ENCODE results near the gene TENT5A.

The TENT5A gene

DNA sequence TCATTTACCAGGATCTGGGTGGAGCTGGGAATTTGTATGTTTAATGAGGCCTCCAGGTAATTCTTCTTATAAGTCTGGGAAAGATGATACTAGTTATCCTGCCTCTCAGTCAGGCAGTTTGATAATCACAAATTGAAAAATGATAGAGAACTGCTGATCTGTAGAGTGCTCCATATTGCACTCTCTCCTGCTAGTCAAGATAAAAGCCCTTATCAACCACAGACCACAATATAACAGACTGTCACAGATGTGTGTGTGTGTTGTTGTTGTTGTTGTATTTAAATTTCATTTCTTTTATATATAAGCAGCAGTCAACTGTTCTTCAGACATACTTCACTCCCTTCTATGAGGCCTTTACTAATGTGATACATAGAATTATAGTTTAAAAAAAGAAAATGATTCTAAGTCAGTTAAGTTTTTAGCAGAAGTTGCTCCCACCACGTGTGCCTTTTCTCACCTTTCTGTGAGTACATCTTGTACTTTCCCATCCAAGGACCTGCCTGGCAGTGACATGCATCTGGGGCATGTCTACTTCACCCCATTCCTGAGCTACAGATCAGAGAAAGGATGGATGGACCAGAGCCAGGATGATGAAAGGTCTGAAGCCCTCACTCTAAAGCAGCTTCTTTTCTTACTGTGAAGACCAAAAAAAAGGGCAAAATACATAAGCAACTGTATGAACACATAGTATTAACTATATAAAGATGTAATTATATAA is 29.8 kb downstream of the TENT5A start:
- H3K4me3 ChIP-seq (ENCODE audit: low read depth, low read length): no peak overlapping the region
- TF ChIP-seq, protein P1, sequence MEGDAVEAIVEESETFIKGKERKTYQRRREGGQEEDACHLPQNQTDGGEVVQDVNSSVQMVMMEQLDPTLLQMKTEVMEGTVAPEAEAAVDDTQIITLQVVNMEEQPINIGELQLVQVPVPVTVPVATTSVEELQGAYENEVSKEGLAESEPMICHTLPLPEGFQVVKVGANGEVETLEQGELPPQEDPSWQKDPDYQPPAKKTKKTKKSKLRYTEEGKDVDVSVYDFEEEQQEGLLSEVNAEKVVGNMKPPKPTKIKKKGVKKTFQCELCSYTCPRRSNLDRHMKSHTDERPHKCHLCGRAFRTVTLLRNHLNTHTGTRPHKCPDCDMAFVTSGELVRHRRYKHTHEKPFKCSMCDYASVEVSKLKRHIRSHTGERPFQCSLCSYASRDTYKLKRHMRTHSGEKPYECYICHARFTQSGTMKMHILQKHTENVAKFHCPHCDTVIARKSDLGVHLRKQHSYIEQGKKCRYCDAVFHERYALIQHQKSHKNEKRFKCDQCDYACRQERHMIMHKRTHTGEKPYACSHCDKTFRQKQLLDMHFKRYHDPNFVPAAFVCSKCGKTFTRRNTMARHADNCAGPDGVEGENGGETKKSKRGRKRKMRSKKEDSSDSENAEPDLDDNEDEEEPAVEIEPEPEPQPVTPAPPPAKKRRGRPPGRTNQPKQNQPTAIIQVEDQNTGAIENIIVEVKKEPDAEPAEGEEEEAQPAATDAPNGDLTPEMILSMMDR (IDR thresholded peaks at IDR 0.05; ENCODE audit: borderline replicate concordance, insufficient read depth, low read depth, low read length): no peak

DNA sequence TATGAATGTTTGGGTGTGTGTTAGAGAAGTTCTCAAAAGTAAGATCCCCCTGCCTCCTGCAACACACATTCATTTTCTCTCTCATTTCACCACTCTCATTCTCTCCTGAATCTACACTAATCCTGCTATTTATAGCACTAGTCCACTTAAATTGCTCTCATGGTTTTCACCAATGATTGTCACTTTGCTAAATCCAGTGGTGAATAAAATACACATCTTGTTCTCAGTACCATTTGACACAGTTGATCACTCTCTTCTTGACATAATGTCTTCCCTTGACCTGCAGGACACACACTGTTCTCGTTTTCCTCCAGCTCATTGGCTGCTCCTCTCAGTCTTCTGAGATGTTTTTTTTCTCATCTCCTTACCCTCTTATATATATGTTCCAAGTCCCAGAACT is 32.1 kb downstream of the TENT5A start:
- TF ChIP-seq, protein P1 (IDR thresholded peaks at IDR 0.05; ENCODE audit: borderline replicate concordance, insufficient read depth, low read depth, low read length): no peak
- no peak overlapping the region for H3K4me3 ChIP-seq (ENCODE audit: low read depth, low read length)

DNA sequence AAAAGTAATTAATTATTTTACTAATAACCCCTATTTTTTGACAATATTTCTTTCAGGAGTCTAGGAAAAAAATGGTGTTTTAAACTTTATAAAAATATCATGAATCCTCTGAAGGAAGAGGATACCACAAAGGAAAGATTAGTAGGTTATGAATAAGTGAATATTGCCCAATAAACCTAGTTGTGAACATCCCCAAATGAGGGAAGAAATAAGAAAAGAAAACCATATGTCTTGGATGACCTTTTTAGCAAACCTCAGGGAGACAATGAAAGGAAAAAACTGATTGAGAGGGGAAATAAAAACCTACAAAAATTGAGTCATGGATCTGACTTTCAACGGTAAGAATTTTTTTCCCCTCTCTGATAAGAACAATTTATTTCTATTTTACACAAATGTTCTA is 34.4 kb downstream of the TENT5A start:
- TF ChIP-seq, protein P1 (IDR thresholded peaks at IDR 0.05; ENCODE audit: borderline replicate concordance, insufficient read depth, low read depth, low read length): no peak
- H3K4me3 ChIP-seq (ENCODE audit: low read depth, low read length): no peak overlapping the region

DNA sequence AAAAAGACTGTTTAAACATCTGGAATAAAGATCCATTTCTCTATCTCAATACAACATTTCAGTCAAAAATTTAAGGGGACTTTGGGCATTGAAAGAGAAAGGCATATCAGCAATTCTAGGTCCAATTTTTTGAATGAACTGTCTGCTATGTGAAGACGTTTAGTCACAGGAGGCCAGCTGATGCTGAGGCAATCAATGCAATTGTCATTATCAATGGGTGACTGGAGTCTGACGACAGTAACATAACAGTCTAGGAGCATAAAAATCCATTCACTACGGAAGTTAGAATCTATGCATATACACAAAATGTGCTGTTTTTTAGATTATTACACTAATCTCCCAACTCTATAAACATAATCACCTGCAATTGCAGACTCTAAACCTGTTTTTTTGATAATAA is 37.8 kb downstream of the TENT5A start:
- TF ChIP-seq, protein P1 (IDR thresholded peaks at IDR 0.05; ENCODE audit: borderline replicate concordance, insufficient read depth, low read depth, low read length): no peak

DNA sequence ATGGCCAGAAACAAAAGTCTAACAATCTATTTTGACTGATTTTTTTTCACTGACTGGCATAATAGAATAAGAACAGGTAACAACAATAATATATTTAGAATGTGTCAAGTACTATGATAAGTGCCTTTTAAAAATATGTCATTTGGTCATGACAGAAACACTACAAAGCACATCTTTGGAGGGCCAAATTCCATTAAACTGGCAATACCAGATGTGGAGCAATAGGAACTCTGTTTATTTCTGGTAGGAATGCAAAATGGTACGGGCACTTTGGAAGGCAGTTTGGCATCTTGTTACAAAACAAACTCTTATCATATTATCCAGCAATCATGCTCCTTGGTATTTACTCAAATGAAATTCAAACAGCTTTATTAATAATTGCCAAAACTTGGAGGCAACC is 39.3 kb downstream of the TENT5A start:
- H3K4me3 ChIP-seq (ENCODE audit: low read depth, low read length): no peak overlapping the region
- TF ChIP-seq, protein P1 (IDR thresholded peaks at IDR 0.05; ENCODE audit: borderline replicate concordance, insufficient read depth, low read depth, low read length): no peak

More for the DNA sequence above, 37.8 kb downstream of the TENT5A start:
- H3K4me3 ChIP-seq (ENCODE audit: low read depth, low read length): no peak overlapping the region

DNA sequence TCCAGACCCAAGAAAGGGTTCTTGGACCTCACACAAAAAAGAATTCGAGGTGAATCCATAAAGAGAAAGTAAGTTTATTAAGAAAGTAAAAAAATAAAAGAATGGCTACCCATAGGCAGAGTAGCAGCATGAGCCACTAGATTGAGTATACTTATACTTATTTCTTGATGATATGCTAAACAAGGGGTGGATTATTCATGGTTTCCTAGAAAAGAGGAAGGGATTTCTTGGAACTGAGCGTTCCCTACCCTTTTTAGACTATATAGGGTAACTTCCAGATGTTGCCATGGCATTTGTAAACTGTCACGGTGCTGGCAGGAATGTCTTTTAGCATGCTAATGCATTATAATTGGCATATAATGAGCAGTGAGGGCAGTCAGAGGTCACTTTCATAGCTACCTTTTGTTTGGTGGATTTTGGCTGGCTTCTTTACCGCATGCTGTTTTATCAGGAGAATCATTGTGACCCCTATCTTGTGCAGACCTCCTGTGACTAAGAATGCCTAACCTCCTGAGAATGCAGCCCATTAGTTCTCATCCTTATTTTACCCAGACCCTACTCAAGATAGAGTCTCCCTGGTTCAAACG is 44.3 kb downstream of the TENT5A start:
- TF ChIP-seq, protein P1 (IDR thresholded peaks at IDR 0.05; ENCODE audit: borderline replicate concordance, insufficient read depth, low read depth, low read length): no peak
- H3K4me3 ChIP-seq (ENCODE audit: low read depth, low read length): no peak overlapping the region

DNA sequence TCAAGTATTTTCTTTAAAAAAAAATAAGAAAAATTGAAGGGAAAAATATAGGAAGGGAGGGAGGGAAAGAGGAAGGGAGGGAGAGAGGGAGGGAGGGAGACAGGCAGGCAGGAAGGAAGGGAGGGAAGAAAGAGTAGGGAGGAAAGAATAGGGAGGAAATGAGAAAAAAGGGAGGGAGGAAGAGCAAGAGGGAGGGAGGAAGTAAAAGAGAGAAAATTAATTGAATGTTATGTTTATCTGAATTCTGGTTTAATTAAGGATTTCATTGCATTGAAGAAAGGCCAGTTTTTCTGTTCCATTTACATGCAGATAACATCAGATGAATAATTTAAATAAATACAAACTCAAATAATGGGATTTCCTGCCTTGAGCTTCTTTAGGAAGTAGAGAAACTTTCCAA is 47.8 kb downstream of the TENT5A start:
- H3K4me3 ChIP-seq (ENCODE audit: low read depth, low read length): no peak overlapping the region
- TF ChIP-seq, protein P1 (IDR thresholded peaks at IDR 0.05; ENCODE audit: borderline replicate concordance, insufficient read depth, low read depth, low read length): no peak

Data from GM12875 (cell line).